Chondrocyte (in vitro differentiated cells): Measurements from ENCODE around the gene NTRK3. TPM values are rescaled to one million over a fixed set of nuclear protein-coding genes. Genes with fewer than 3 reads are reported as not detected.

ENCODE experiments used
- DNase-seq: peaks from one replicate; pipeline ENCODE4 v3.0.0; 2021; ENCODE audit warnings: mixed read lengths, low spot score
- H3K27ac Mint-ChIP-seq: one replicate; pipeline ENCODE4 v1.8.0; 2021; ENCODE audit warnings: mild to moderate bottlenecking, moderate library complexity, mixed read lengths; ENCODE audit not compliant: unreplicated experiment
- H3K27me3 Mint-ChIP-seq: 2 replicates; pipeline ENCODE4 v1.8.0; 2021; ENCODE audit warnings: low read depth, mixed read lengths
- H3K36me3 Mint-ChIP-seq: 2 replicates; pipeline ENCODE4 v1.8.0; 2021; ENCODE audit warnings: low read depth, mixed read lengths
- H3K4me1 Mint-ChIP-seq: 2 replicates; pipeline ENCODE4 v1.8.0; 2021; ENCODE audit warnings: low read depth, mild to moderate bottlenecking, mixed read lengths
- H3K4me3 Mint-ChIP-seq: one replicate; pipeline ENCODE4 v1.8.0; 2021; ENCODE audit warnings: mild to moderate bottlenecking, moderate library complexity, mixed read lengths; ENCODE audit not compliant: unreplicated experiment
- H3K9me3 Mint-ChIP-seq: 2 replicates; pipeline ENCODE4 v1.8.0; 2021; ENCODE audit warnings: low read depth, mixed read lengths
- total RNA-seq: library from RNA; stranded (reverse); gene quantifications from 3 replicates; pipeline ENCODE4 v1.2.1, GENCODE V29; 2021
- TF ChIP-seq, protein P1 (sequence below): fragments of 200-600 bp; sonication (generic); IDR thresholded peaks from 2 replicates; pipeline ENCODE4 v1.5.0; 2021; ENCODE audit warnings: antibody characterized with exemption, mild to moderate bottlenecking, moderate library complexity

The NTRK3 gene
- total RNA-seq, 1 donor from 2014 or later, result not detected

DNA sequence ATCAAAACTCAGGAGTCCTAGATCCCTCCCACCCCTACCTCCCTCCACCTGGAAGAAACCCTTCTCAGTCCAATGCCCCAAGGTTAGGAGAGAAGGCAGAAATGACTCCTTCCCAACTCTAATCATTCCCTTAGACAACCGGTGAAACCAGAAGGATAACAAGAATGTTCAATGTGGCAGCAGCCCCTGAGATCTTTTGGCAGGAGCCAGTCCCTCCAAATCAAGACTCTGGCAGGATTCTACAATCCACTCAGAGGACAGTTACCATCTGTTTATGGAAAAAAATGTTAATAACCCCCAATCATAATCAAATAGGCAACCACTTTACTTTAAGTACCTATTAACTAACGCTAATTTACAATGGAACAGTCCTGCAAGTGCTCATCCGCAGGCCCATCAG, 136.5 kb downstream of the NTRK3 start:
- no peak overlapping the region for H3K4me3 Mint-ChIP-seq
- no peaks in the 10 kb centered on the region for H3K36me3 Mint-ChIP-seq
- no peaks in the 10 kb centered on the region for H3K4me1 Mint-ChIP-seq
- TF ChIP-seq, protein P1, sequence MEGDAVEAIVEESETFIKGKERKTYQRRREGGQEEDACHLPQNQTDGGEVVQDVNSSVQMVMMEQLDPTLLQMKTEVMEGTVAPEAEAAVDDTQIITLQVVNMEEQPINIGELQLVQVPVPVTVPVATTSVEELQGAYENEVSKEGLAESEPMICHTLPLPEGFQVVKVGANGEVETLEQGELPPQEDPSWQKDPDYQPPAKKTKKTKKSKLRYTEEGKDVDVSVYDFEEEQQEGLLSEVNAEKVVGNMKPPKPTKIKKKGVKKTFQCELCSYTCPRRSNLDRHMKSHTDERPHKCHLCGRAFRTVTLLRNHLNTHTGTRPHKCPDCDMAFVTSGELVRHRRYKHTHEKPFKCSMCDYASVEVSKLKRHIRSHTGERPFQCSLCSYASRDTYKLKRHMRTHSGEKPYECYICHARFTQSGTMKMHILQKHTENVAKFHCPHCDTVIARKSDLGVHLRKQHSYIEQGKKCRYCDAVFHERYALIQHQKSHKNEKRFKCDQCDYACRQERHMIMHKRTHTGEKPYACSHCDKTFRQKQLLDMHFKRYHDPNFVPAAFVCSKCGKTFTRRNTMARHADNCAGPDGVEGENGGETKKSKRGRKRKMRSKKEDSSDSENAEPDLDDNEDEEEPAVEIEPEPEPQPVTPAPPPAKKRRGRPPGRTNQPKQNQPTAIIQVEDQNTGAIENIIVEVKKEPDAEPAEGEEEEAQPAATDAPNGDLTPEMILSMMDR, result no peak
- no peaks in the 10 kb centered on the region for H3K27me3 Mint-ChIP-seq
- peaks cover under 1% of the 10 kb centered on the region for H3K9me3 Mint-ChIP-seq
- DNase-seq, result no peak
- no peak overlapping the region for H3K27ac Mint-ChIP-seq

DNA sequence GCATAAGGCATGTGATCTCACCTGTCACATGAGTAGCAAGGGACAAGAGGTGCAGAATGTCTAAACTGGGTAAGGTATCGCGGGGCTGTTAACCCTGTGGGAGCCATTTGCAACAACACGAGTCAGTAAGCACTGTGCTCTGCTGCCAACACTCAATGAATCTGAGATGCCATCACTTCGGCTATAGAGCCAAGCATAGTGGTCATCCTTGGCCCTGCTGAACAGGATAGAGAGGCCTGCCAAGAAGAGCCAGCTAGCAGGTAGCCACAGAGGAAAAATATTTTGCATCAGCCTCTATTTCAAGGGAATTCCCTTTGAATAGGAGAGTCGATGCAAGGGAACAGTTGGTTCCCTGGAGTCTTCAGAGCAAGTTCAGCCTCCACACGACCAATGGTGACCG, 137.8 kb downstream of the NTRK3 start:
- no peak overlapping the region for H3K27ac Mint-ChIP-seq
- no peaks in the 10 kb centered on the region for H3K9me3 Mint-ChIP-seq
- no peak for DNase-seq
- no peaks in the 10 kb centered on the region for H3K27me3 Mint-ChIP-seq
- H3K4me3 Mint-ChIP-seq, result no peak overlapping the region
- H3K4me1 Mint-ChIP-seq, result no peaks in the 10 kb centered on the region
- H3K36me3 Mint-ChIP-seq, result no peaks in the 10 kb centered on the region
- TF ChIP-seq, protein P1, result no peak

DNA sequence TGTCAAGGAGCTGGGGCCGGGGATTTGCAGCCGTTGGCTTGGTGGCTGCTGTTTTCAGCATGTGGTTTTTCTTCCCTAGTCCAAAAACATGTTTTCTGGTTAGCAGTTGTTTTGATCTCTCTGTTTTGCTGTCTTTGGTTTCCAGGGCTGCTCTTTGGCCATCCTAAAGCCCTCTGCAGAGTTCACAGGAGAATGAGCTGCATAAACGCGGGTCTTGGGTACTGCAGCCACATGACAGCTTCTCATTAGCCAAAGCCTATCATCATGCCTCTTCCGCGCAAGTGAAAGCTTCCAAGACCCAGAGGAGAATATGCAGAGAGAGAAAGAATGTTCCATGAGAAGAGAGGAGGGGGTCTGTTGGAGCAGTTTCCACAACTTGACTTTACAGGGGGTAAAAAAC, 138.5 kb downstream of the NTRK3 start:
- no peak overlapping the region for H3K4me3 Mint-ChIP-seq
- TF ChIP-seq, protein P1, result no peak
- H3K27ac Mint-ChIP-seq, result no peak overlapping the region
- H3K4me1 Mint-ChIP-seq, result no peaks in the 10 kb centered on the region
- DNase-seq, result no peak
- H3K9me3 Mint-ChIP-seq, result no peaks in the 10 kb centered on the region
- no peaks in the 10 kb centered on the region for H3K27me3 Mint-ChIP-seq
- H3K36me3 Mint-ChIP-seq, result no peaks in the 10 kb centered on the region

DNA sequence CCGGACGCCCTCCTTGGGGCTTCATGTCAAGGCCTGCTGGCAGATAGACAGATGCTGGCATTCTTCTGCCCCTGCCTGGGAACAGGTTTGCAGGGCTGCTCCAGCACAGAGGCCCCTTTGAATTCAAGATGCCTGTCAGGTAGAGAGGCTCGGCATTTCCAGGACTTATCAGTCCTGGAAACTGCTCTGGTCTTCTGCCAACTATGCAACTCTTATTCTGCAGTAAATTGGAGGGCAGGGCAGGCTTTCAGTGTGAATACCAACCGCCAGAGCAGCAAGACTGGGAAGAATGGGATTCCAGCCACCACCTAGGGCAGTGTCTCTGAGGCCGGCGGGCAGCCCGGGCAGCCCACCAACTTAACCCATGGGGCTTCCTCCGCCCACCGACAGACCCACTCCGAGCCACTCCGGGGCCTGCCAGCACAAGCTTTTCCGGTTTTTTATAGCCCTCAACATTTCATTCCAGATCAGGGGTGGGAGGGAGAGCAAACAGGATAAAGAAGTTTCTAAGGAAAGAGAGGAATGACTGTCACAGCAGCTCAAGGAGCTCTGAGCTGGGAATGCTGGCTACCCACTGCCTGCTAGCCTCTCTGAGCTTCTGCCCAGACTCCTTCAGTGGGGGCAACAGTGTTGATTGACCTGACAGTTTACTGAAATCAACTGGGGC, 140.9 kb downstream of the NTRK3 start:
- Mint-ChIP-seq H3K36me3 (no peaks in the 10 kb centered on the region), H3K27me3 (no peaks in the 10 kb centered on the region), H3K9me3 (no peaks in the 10 kb centered on the region), H3K4me3 (no peak overlapping the region), H3K4me1 (no peaks in the 10 kb centered on the region), H3K27ac (no peak overlapping the region)
- no peak for DNase-seq
- TF ChIP-seq, protein P1, result no peak

DNA sequence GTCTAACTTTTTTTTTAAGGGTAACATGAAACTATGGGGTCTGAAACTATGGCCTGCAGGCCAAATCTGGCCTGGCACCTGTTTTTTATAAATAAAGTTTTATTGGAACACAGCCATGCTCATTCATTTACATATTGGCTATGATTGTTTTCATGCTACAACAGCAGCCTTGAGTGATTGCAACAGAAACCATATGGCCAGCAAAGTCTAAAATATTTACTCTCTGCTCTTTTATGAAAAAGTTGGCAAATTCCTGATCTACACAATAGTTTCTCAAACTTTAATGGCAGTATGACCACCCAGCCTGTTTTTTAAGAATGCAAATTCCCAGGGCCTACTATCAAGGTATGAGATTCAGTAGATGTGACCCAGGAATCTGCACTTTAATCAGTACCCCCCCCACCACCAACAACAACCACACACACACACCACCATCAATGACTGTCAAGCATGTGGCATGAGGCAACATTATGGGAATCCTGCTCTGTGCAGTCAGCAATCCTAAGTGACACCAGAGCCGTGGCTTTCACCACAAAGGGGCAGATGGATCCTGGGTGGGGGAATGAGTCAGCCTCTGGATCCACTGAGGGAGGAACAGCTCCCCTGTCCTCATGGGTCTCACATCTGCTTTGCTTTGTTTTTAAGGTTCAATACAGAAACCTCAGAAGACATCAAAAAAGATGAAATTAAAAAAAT, 142.8 kb downstream of the NTRK3 start:
- no peak overlapping the region for H3K4me3 Mint-ChIP-seq
- no peaks in the 10 kb centered on the region for H3K27me3 Mint-ChIP-seq
- no peaks in the 10 kb centered on the region for H3K9me3 Mint-ChIP-seq
- DNase-seq, result no peak
- TF ChIP-seq, protein P1, result no peak
- no peak overlapping the region for H3K27ac Mint-ChIP-seq
- no peaks in the 10 kb centered on the region for H3K4me1 Mint-ChIP-seq
- no peaks in the 10 kb centered on the region for H3K36me3 Mint-ChIP-seq
